HL-60 (cell line): Measurements from ENCODE around the gene PTPRG.

Experiments
- DNase-seq, 2 experiments: peaks; one replicate each; pipeline ENCODE4 v3.0.0-alpha.2; 2010 to 2020; ENCODE audit warnings: low read depth in 1 of 2, low spot score in 1 of 2
- H3K27ac ChIP-seq: fragments of 250-450 bp; sonication (Bioruptor Pico); replicated peaks from 2 replicates; pipeline ENCODE4 v1.5.1; 2020; ENCODE audit warnings: mild to moderate bottlenecking, moderate library complexity
- H3K27me3 ChIP-seq: fragments of 250-450 bp; sonication (Bioruptor Pico); 2 replicates; pipeline ENCODE4 v1.5.1; 2021; ENCODE audit warnings: mild to moderate bottlenecking, moderate library complexity; ENCODE audit not compliant: insufficient read depth, poor library complexity, severe bottlenecking
- H3K4me3 ChIP-seq: replicated peaks from 2 replicates; pipeline ENCODE4 v1.5.1; 2011; ENCODE audit warnings: mild to moderate bottlenecking, control low read depth, low read length; ENCODE audit not compliant: insufficient read depth
- GABPA ChIP-seq: IDR thresholded peaks from 2 replicates; pipeline ENCODE4 v1.6.1; 2012; ENCODE audit warnings: low read depth
- POLR2AphosphoS5 ChIP-seq: IDR thresholded peaks from 2 replicates; pipeline ENCODE4 v1.6.1; 2012; ENCODE audit warnings: low read depth
- SPI1 ChIP-seq: IDR thresholded peaks from 2 replicates; pipeline ENCODE4 v1.6.1; 2012; ENCODE audit warnings: low read depth, mild to moderate bottlenecking, borderline replicate concordance
- TF ChIP-seq, protein P1 (sequence below): IDR thresholded peaks from 2 replicates; pipeline ENCODE4 v1.6.1; 2012; ENCODE audit warnings: low read depth; ENCODE audit not compliant: insufficient replicate concordance
- TF ChIP-seq, protein P2 (sequence below): IDR thresholded peaks from one replicate; pipeline ENCODE4 v1.5.1; 2011; ENCODE audit warnings: low read length, control low read depth, inconsistent platforms; ENCODE audit not compliant: insufficient read depth

Gene PTPRG

DNA sequence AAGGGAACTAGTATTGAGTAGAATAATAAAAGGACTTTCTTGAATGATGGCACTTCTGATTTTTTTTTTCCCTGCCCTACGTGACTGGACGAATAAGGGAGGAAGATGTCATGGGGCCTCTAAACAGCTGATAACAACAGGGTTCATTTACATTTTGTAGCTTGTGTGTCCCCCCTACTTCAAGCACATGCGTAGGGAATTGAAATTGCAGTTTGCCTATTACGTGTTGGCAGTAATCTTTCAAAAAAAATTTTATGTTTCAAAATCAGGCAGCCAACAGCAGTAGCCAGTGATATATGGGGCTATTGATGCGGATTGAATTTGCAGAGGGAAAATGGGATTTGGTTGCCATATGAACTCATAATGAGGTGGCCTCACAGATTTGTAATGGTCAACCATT is 58.7 kb downstream of the PTPRG start:
- no peaks in the 10 kb centered on the region for H3K27me3 ChIP-seq
- no peak overlapping the region for H3K4me3 ChIP-seq
- TF ChIP-seq, protein P1, sequence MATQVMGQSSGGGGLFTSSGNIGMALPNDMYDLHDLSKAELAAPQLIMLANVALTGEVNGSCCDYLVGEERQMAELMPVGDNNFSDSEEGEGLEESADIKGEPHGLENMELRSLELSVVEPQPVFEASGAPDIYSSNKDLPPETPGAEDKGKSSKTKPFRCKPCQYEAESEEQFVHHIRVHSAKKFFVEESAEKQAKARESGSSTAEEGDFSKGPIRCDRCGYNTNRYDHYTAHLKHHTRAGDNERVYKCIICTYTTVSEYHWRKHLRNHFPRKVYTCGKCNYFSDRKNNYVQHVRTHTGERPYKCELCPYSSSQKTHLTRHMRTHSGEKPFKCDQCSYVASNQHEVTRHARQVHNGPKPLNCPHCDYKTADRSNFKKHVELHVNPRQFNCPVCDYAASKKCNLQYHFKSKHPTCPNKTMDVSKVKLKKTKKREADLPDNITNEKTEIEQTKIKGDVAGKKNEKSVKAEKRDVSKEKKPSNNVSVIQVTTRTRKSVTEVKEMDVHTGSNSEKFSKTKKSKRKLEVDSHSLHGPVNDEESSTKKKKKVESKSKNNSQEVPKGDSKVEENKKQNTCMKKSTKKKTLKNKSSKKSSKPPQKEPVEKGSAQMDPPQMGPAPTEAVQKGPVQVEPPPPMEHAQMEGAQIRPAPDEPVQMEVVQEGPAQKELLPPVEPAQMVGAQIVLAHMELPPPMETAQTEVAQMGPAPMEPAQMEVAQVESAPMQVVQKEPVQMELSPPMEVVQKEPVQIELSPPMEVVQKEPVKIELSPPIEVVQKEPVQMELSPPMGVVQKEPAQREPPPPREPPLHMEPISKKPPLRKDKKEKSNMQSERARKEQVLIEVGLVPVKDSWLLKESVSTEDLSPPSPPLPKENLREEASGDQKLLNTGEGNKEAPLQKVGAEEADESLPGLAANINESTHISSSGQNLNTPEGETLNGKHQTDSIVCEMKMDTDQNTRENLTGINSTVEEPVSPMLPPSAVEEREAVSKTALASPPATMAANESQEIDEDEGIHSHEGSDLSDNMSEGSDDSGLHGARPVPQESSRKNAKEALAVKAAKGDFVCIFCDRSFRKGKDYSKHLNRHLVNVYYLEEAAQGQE: no peak
- TF ChIP-seq POLR2AphosphoS5 (no peak), SPI1 (no peak), GABPA (no peak)
- TF ChIP-seq, protein P2, sequence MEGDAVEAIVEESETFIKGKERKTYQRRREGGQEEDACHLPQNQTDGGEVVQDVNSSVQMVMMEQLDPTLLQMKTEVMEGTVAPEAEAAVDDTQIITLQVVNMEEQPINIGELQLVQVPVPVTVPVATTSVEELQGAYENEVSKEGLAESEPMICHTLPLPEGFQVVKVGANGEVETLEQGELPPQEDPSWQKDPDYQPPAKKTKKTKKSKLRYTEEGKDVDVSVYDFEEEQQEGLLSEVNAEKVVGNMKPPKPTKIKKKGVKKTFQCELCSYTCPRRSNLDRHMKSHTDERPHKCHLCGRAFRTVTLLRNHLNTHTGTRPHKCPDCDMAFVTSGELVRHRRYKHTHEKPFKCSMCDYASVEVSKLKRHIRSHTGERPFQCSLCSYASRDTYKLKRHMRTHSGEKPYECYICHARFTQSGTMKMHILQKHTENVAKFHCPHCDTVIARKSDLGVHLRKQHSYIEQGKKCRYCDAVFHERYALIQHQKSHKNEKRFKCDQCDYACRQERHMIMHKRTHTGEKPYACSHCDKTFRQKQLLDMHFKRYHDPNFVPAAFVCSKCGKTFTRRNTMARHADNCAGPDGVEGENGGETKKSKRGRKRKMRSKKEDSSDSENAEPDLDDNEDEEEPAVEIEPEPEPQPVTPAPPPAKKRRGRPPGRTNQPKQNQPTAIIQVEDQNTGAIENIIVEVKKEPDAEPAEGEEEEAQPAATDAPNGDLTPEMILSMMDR: no peak
- no peak for DNase-seq
- no peak overlapping the region for H3K27ac ChIP-seq

DNA sequence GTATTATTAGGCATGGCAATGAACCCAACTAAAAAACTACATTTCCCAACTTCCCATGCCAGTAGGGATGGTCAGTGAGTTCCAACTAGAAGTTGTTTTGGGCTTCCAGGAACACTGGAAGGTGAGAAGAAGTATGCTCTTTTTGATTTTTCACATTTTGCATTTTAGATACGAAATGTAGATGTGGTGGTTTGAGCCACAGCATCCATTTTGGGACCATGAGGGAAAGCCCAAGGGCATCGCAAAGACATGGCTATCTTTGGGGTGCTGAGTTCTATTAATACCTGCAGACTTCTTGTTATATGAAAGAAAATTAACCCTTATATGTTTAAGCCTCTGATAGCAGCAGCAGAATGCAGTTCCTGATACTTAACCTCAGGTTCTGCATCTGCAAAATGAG is 62.9 kb downstream of the PTPRG start:
- no peak for DNase-seq
- no peak overlapping the region for H3K4me3 ChIP-seq
- TF ChIP-seq, protein P2: no peak
- TF ChIP-seq SPI1: no peak
- TF ChIP-seq GABPA: no peak
- TF ChIP-seq POLR2AphosphoS5: no peak
- TF ChIP-seq, protein P1: no peak
- no peak overlapping the region for H3K27ac ChIP-seq
- peaks cover 2% of the 10 kb centered on the region for H3K27me3 ChIP-seq

DNA sequence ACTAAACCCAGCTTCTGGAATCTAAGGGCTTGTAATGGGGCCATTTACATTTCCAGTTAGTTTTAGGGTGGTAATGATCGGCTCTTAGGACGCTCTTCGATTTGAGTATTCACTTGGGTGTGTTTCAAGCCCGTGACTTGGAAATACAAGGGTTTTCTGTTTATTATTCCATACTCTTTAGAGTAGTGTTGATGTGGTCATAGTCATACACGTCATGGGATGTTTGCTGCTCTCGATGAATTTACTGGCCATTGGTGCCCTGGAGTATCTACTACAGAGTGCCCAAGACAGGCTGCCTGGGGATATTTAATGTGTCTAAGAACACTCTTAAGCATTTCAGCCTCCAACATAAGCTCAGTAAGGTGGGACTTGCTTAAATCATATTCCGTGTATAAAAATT is 64.1 kb downstream of the PTPRG start:
- Histone ChIP-seq H3K4me3 (no peak overlapping the region), H3K27me3 (peaks cover 2% of the 10 kb centered on the region), H3K27ac (no peak overlapping the region)
- TF ChIP-seq POLR2AphosphoS5: no peak
- TF ChIP-seq, protein P1: no peak
- no peak for TF ChIP-seq SPI1
- no peak for TF ChIP-seq GABPA
- TF ChIP-seq, protein P2: no peak
- no peak for DNase-seq
